Esophagus (tissue), 2 donors: ENCODE measurements around the gene CFAP97D2. TPM values are rescaled to one million over a fixed set of nuclear protein-coding genes. Genes with fewer than 3 reads are reported as not detected.
"Not testable (repeated sequence)": the region's sequence is repeated elsewhere in the genome, so short reads cannot be mapped to it uniquely, and the experiment has no call there.

Source experiments
- H3K27ac ChIP-seq, 2 donors: one replicate each; pipeline ENCODE4 v1.5.1; 2013; ENCODE audit warnings: low read depth in 2 of 2, mild to moderate bottlenecking in 2 of 2, inconsistent platforms in 1 of 2, low read length in 1 of 2, moderate library complexity in 1 of 2
- H3K27me3 ChIP-seq, 2 donors: one replicate each; pipeline ENCODE4 v1.6.1; 2013; ENCODE audit warnings: low read length in 2 of 2, control low read depth in 1 of 2, mild to moderate bottlenecking in 1 of 2; ENCODE audit not compliant: insufficient read depth in 2 of 2, control insufficient read depth in 1 of 2
- H3K36me3 ChIP-seq, 2 donors: one replicate each; pipeline ENCODE4 v1.6.1; 2013; ENCODE audit warnings: low read length in 1 of 2; ENCODE audit not compliant: control insufficient read depth in 2 of 2, insufficient read depth in 2 of 2
- H3K4me1 ChIP-seq, 2 donors: one replicate each; pipeline ENCODE4 v1.6.1; 2013; ENCODE audit warnings: low read length in 1 of 2; ENCODE audit not compliant: control insufficient read depth in 2 of 2, insufficient read depth in 2 of 2
- H3K4me3 ChIP-seq, 2 donors: one replicate each; pipeline ENCODE4 v1.5.1; 2013; ENCODE audit warnings: low read length in 2 of 2, mild to moderate bottlenecking in 2 of 2, low read depth in 1 of 2, moderate library complexity in 1 of 2
- H3K9me3 ChIP-seq, 2 donors: one replicate each; pipeline ENCODE4 v1.6.1; 2013; ENCODE audit warnings: mild to moderate bottlenecking in 2 of 2, low read depth in 1 of 2, low read length in 1 of 2, moderate library complexity in 1 of 2; ENCODE audit not compliant: control insufficient read depth in 2 of 2, insufficient read depth in 1 of 2
- WGBS, 2 donors: extraction: QIAGEN DNeasy Blood & Tissue Kit; methylation state at CpG; one replicate each; pipeline ENCODE4 v1.1.7; 2013; 5-methylcytosine and 5-hydroxymethylcytosine counted together
- polyA plus RNA-seq, 2 donors: library from polyadenylated mRNA; stranded (reverse); fragments of 200-250 nt; gene quantifications; one replicate each; pipeline ENCODE4 v1.2.3, GENCODE V29; 2013
- donor health status: healthy with polysubstance abuse.
- donor health status: Bipolar disorder and iron deficiency.

The CFAP97D2 gene
- polyA plus RNA-seq, 2 donors = not detected

DNA sequence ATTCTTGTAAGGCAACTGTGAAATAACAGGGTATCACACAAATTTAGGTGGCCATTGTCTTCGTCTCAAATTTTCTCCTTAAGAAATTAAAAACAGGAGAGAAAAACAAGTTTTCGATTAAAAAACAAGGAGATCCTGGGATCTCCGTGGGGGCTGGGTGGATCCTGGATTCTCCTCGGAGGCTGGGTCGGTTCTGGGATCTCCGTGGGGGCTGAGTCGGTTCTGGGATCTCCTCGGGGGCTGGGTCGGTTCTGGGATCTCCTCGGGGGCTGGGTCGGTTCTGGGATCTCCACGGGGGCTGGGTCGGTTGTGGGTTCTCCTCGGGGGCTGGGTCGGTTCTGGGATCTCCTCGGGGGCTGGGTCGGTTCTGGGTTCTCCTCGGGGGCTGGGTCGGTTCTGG lies 30.2 kb upstream of the CFAP97D2 start:
- not testable (repeated sequence) for H3K4me3 ChIP-seq, H3K27ac ChIP-seq, H3K36me3 ChIP-seq, H3K27me3 ChIP-seq, H3K4me1 ChIP-seq, H3K9me3 ChIP-seq
- 88 to 91% methylated on average over 19 of the region's 19 CpGs for WGBS, 2 donors

DNA sequence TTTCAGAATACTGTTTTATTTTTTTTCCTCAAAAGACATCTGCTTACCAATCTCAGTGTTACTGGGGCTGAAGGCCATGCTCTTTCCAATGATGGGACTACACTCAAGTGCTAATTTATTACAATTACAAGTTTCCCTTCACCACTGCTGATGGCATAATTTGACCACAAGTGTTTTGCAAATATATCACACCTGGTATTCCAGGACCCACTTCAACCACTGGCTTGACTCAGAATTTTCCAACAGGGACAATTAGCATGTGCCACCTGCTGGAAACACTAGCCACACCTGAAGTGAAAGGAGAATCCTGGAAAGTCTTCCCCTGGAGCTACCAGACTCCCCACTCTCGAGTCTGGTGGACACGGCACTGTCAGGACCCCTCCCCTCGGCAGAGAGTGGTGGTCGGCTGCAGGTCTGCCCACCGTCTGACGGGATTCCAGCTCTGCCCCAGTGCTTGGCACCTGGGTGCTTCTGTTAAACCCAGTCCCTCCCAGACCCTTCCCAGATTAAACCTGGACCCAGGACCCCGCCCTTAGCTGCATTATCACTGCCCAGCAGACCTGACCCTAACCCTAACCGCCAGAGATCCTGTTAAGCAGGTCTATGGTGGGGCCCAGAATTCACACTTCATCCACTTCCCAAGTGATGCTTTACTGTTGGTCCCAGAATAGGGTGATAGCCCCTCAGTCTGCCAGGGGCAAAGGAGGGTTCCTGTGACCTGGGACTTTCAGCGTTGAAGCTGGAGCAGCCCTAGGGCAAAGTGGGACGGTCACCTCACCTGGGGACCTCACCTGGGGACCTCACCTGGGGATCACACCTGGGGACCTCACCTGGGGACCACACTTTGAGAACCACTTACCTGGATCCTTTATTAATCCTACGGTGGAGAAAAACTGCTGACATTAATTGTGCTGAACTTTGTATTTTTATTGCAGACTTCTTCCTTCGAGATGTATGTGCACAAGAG lies 29.0 kb upstream of the CFAP97D2 start:
- no peak overlapping the region for H3K27ac ChIP-seq
- no peak overlapping the region for H3K4me3 ChIP-seq
- H3K36me3 ChIP-seq = no peaks in the 10 kb centered on the region
- H3K4me1 ChIP-seq = peaks cover 2 to 3% of the 10 kb centered on the region in 2 donors
- H3K9me3 ChIP-seq = no peaks in the 10 kb centered on the region
- no peaks in the 10 kb centered on the region for H3K27me3 ChIP-seq
- 86 to 89% methylated on average over 12 of the region's 12 CpGs for WGBS, 2 donors

DNA sequence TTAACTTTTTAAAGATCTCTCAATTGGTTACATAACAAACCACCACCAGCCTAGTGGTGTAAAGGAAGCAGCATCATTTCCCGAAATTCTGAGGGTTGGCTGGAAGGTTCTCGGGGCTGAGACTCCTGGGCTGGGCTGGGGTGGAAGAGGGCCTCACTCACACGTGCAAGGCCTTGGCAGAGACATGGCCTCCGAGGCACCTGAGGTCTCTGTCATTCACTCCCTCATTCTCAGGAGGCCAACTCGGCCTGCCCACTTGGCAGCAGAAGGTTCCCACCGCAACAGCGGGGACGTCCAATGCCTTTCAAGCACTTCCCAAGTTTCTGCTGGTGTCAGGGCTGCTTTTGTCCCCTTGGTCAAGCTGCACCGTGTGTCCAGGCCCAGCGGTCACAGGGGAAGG lies 28.0 kb upstream of the CFAP97D2 start:
- Histone ChIP-seq H3K27ac (no peak overlapping the region), H3K4me1 (peaks cover 2 to 3% of the 10 kb centered on the region in 2 donors), H3K27me3 (no peaks in the 10 kb centered on the region), H3K36me3 (no peaks in the 10 kb centered on the region), H3K9me3 (no peaks in the 10 kb centered on the region), H3K4me3 (no peak overlapping the region)
- WGBS, 2 donors = 71 to 77% methylated on average over 10 of the region's 10 CpGs

DNA sequence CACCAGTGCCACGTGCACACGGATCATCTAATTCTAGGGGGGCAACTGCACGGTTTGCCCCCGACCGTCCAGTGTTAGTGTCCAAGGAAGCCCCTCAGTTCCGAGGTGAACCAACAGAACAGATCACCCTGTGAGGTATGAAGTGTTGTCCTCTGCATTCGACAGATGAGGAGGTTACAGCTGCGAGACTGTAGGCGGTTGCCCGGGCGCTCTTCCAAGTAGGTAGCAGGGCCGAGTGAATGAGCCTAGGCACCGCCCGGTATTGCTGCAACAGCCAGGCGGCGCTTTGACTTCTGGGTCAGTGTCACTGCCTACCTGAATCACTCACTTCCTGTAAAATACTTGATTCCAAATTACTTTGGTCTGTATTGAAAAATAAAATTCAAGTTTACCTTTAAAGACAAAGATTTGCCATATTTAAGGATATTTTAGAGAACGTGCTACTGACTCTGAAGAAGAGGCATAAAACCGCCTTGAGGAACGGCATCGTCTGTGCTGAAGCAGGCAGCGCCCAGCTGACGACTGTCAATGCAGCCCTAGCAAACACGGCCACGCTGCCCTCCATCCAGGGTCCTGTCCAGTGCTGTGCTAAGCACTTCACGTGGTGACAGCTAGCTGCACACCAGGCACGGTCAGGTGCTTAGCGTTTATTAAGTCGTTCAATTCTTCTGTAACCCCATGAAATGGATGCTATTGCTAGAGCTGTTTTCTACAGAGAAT lies 27.3 kb upstream of the CFAP97D2 start:
- no peaks in the 10 kb centered on the region for H3K9me3 ChIP-seq
- 66 to 67% methylated on average over 28 of the region's 28 CpGs for WGBS, 2 donors
- peaks cover 2 to 3% of the 10 kb centered on the region in 2 donors for H3K4me1 ChIP-seq
- H3K27me3 ChIP-seq = no peaks in the 10 kb centered on the region
- no peak overlapping the region for H3K27ac ChIP-seq
- no peaks in the 10 kb centered on the region for H3K36me3 ChIP-seq
- no peak overlapping the region for H3K4me3 ChIP-seq

DNA sequence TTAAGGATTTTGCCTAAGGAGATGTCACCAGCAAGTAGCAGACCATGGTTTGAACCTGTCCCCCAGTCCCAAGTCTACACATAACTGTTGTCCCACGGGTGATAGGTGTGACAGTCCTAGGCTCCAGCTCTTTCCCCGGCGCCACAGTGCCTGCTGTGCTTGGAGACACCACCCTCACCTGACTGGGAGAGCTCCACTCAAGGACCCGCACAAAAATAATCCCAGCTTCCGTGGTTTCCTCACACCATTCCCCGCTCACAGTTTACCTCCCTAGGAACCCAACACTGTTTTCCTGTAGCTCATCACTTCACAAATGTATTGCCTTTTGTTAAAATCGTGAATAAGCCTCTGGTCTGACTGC lies 26.8 kb upstream of the CFAP97D2 start:
- WGBS, 2 donors = 90 to 92% methylated on average over 7 of the region's 7 CpGs
- Histone ChIP-seq H3K4me3 (no peak overlapping the region), H3K9me3 (no peaks in the 10 kb centered on the region), H3K36me3 (no peaks in the 10 kb centered on the region), H3K27me3 (no peaks in the 10 kb centered on the region), H3K4me1 (peaks cover 2 to 3% of the 10 kb centered on the region in 2 donors), H3K27ac (no peak overlapping the region)

DNA sequence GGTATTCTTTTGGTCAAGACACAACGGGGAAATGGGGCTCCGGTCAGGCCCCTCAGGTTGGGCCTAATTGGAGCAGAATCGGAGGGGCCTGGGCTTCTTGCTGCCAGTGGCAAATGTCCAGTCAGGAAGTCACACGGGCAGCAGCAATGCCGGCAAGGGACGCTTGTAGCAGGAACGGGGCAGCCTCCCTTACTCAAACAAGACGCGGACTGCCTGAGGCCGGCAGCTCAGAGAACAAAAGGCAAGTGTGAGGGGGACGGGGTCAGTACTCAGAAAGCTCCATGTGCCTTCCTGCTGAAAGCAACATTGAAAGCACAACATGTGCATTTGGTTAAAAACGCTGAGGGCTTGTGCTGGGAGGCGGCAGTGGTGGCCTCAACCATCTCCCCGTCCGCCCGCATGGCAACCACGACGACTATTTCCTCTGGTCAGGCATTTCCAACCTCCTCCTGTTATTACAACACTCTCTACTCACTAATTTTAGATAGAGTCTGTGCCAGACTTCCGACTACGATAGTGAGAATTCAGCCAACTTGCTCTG lies 26.2 kb upstream of the CFAP97D2 start:
- Histone ChIP-seq H3K27ac (no peak overlapping the region), H3K27me3 (no peaks in the 10 kb centered on the region), H3K4me3 (no peak overlapping the region), H3K4me1 (peaks cover 2 to 3% of the 10 kb centered on the region in 2 donors), H3K36me3 (no peaks in the 10 kb centered on the region), H3K9me3 (no peaks in the 10 kb centered on the region)
- WGBS, 2 donors = 76 to 79% methylated on average over 20 of the region's 20 CpGs

DNA sequence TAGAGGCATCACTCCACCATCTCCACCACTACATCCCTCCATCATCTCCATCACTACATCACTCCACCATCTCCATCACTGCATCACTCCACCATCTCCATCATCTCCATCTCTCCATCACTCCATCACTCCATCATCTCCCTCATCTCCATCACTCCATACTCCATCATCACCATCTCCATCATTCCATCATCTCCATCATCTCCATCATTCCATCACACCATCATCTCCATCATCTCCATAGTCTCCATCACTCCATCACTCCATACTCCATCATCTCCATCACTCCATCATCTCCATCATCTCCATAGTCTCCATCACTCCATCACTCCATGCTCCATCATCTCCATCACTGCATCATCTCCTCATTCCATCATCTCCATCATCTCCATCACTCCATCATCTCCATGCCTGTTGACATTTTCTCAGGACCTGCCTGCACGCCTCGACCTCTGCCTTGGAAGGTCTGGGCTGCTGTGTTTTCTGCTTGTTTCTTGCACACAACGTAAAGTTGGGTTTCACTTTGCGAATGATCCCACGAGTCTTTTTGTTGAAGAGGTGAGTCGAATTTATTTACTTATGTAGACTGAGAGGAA lies 25.5 kb upstream of the CFAP97D2 start:
- Histone ChIP-seq H3K27me3 (no peaks in the 10 kb centered on the region), H3K4me3 (no peak overlapping the region), H3K27ac (no peak overlapping the region), H3K4me1 (peaks cover 2 to 3% of the 10 kb centered on the region in 2 donors), H3K9me3 (no peaks in the 10 kb centered on the region), H3K36me3 (no peaks in the 10 kb centered on the region)
- 90 to 94% methylated on average over 6 of the region's 6 CpGs for WGBS, 2 donors

DNA sequence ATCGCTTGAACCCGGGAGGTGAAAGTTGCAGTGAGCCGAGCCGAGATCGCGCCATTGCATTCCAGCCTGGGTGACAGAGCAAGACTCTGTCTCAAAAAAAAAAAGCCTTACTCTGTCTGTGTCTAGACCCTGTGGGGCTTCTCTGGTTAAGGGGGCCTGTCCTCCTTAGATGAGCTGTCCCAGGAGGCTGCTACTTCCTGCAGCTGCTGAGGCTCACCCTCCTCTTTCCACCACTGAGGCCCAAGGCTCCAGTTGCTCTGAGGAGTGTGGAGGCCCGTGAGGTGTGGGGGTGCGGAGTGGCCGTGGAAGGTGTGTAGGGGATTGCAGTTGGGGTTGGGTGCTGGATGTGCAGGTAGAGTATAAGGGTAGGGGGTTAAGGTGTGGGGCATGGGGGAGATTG lies 24.6 kb upstream of the CFAP97D2 start:
- Histone ChIP-seq H3K27ac (no peak overlapping the region), H3K4me3 (no peak overlapping the region), H3K9me3 (no peaks in the 10 kb centered on the region), H3K36me3 (no peaks in the 10 kb centered on the region), H3K4me1 (peaks cover 2 to 3% of the 10 kb centered on the region in 2 donors), H3K27me3 (no peaks in the 10 kb centered on the region)
- WGBS, 2 donors = 86 to 88% methylated on average over 9 of the region's 9 CpGs

DNA sequence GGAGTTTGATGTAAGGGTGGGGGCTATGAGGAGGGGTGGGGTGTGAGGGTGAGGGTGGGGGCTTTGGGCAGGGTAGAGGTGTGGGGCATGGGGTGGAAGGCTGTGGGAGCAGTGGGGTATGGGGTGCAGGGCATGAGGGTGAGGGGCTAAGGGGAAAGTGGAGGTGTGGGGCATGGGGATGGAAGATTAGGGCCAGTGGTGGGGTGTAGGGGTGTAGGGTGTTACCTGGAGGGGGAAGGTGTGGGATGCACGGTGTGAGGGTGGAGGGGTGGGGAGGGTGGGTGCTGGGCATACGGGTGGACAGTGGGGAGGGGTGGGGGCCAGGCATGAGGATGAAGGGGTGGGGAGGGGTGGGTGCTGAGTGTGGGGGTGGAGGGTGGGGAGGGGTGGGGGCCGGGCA lies 23.7 kb upstream of the CFAP97D2 start:
- Histone ChIP-seq H3K27me3 (no peaks in the 10 kb centered on the region), H3K9me3 (no peaks in the 10 kb centered on the region), H3K4me1 (peaks cover 2 to 3% of the 10 kb centered on the region in 2 donors), H3K27ac (no peak overlapping the region), H3K36me3 (no peaks in the 10 kb centered on the region), H3K4me3 (no peak overlapping the region)
- WGBS, 2 donors = 47 to 74% methylated on average over 2 of the region's 3 CpGs
